Natural killer cell (primary cell): ENCODE measurements around the gene SPEN. TPM values are rescaled to one million over a fixed set of nuclear protein-coding genes. Genes with fewer than 3 reads are reported as not detected.
"Not testable (repeated sequence)": the region's sequence is repeated elsewhere in the genome, so short reads cannot be mapped to it uniquely, and the experiment has no call there.

Experiments used
- ATAC-seq, 3 donors: fragments of 150-1000 bp in 2 of 3; fragments of 200-7000 bp in 1 of 3; cut with Tn5 transposase; 1 replicate in 1 of 3; 2 replicates in 2 of 3; pipeline ENCODE4 v1.10.0; 2021; ENCODE audit warnings: mild to moderate bottlenecking in 2 of 3, moderate library complexity in 2 of 3
- DNase-seq, 2 donors: peaks; one replicate each; pipeline versions ENCODE4 v3.0.0 to v3.0.0-alpha.2; 2013 to 2021; ENCODE audit warnings: mixed read lengths in 1 of 2
- H3K27ac ChIP-seq: one replicate; pipeline ENCODE4 v1.5.1; 2013; ENCODE audit warnings: mild to moderate bottlenecking, low read length
- H3K27me3 ChIP-seq: one replicate; pipeline ENCODE4 v1.6.1; 2013; ENCODE audit warnings: low read length; ENCODE audit not compliant: control insufficient read depth, insufficient read depth
- H3K36me3 ChIP-seq: one replicate; pipeline ENCODE4 v1.6.1; 2013; ENCODE audit warnings: low read length; ENCODE audit not compliant: control insufficient read depth, insufficient read depth
- H3K4me1 ChIP-seq: one replicate; pipeline ENCODE4 v1.6.1; 2013; ENCODE audit warnings: low read length; ENCODE audit not compliant: control insufficient read depth, insufficient read depth
- H3K4me3 ChIP-seq: one replicate; pipeline ENCODE4 v1.5.1; 2013; ENCODE audit warnings: low read length
- H3K9me3 ChIP-seq: one replicate; pipeline ENCODE4 v1.6.1; 2013; ENCODE audit warnings: low read length; ENCODE audit not compliant: control insufficient read depth, insufficient read depth
- H3K27ac Mint-ChIP-seq, 2 donors: one replicate each; pipeline ENCODE4 v1.8.0; 2022; ENCODE audit warnings: mild to moderate bottlenecking in 2 of 2, mixed read lengths in 2 of 2, moderate library complexity in 1 of 2
- H3K27me3 Mint-ChIP-seq, 2 donors: one replicate each; pipeline ENCODE4 v1.8.0; 2022; ENCODE audit warnings: low read depth in 2 of 2, mixed read lengths in 2 of 2
- H3K36me3 Mint-ChIP-seq: one replicate; pipeline ENCODE4 v1.8.0; 2022; ENCODE audit warnings: mixed read lengths
- H3K4me1 Mint-ChIP-seq, 2 donors: one replicate each; pipeline ENCODE4 v1.8.0; 2022; ENCODE audit warnings: mixed read lengths in 2 of 2
- H3K4me3 Mint-ChIP-seq: one replicate; pipeline ENCODE4 v1.8.0; 2022; ENCODE audit warnings: mild to moderate bottlenecking, moderate library complexity, mixed read lengths
- H3K9me3 Mint-ChIP-seq, 2 donors: one replicate each; pipeline ENCODE4 v1.8.0; 2022; ENCODE audit warnings: mixed read lengths in 2 of 2
- CTCF ChIP-seq: fragments of 200-600 bp; IDR thresholded peaks from one replicate; pipeline ENCODE4 v1.8.0; 2022; ENCODE audit warnings: antibody characterized with exemption
- WGBS: methylation state at CpG from one replicate; pipeline ENCODE4 v1.1.7; 2013; ENCODE audit warnings: missing lambda C conversion rate; ENCODE audit not compliant: insufficient coverage; 5-methylcytosine and 5-hydroxymethylcytosine counted together
- intact Hi-C: fragments of 100-400 bp; cut with micrococcal nuclease; formaldehyde crosslinking; loops from one replicate; pipeline ENCODE4 v1.14.2; 2022
- total RNA-seq, 4 donors: library from RNA; stranded (reverse); fragments of 120-200 nt in 1 of 4; gene quantifications; one replicate each; pipeline versions ENCODE4 v1.2.3 to v1.2.4, GENCODE V29; 2013 to 2022

The SPEN gene
- total RNA-seq, 3 donors from 2014 or later (not counting 1 experiment from before 2014, with no cell fraction given) = 98.1 to 114 (median 105) TPM

DNA sequence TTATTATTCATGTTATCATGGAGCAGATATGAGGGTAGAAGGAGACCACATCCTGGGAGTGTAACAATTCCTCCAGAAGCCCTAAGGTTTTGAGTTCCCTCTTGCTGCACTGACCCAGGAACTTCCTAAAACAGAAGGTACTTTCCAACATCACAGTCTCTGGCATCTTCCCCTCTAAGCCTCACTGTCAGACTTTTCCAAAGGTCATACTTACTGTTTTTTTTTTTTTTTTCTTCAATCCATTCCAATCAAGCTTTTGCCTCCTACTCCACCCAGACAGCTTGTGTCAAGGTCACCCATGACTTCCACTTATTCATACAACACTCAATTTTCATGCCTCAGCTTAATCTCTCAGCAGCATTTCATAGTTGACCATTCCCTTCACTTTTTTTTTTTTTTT lies 21.7 kb upstream of the SPEN start:
- Mint-ChIP-seq H3K9me3 (no peaks in the 10 kb centered on the region), H3K27ac (no peak overlapping the region), H3K27me3 (no peaks in the 10 kb centered on the region), H3K4me3 (no peak overlapping the region), H3K36me3 (no peaks in the 10 kb centered on the region), H3K4me1 (peaks cover 11 to 12% of the 10 kb centered on the region in 2 donors)
- H3K27ac ChIP-seq = no peak overlapping the region
- DNase-seq = no peak
- TF ChIP-seq CTCF = no peak
- ATAC-seq = no peak
- no peak overlapping the region for H3K4me3 ChIP-seq
- H3K27me3 ChIP-seq = no peaks in the 10 kb centered on the region
- intact Hi-C loops = no loop called here
- H3K9me3 ChIP-seq = no peaks in the 10 kb centered on the region
- H3K4me1 ChIP-seq = peaks cover 13% of the 10 kb centered on the region
- H3K36me3 ChIP-seq = no peaks in the 10 kb centered on the region

- H3K27ac Mint-ChIP-seq = no peak overlapping the region
- H3K9me3 ChIP-seq = no peaks in the 10 kb centered on the region
- H3K36me3 ChIP-seq = no peaks in the 10 kb centered on the region
- no peak for ATAC-seq
- H3K4me3 Mint-ChIP-seq = no peak overlapping the region
- DNase-seq = no peak
- no peaks in the 10 kb centered on the region for H3K36me3 Mint-ChIP-seq
- peaks cover 11 to 16% of the 10 kb centered on the region in 2 donors for H3K4me1 Mint-ChIP-seq
- WGBS = 82% methylated on average over 5 of the region's 6 CpGs
- H3K9me3 Mint-ChIP-seq = no peaks in the 10 kb centered on the region
- peaks cover 15% of the 10 kb centered on the region for H3K4me1 ChIP-seq
- no peaks in the 10 kb centered on the region for H3K27me3 Mint-ChIP-seq
- H3K27me3 ChIP-seq = no peaks in the 10 kb centered on the region
- intact Hi-C loops = no loop called here
- no peak overlapping the region for H3K4me3 ChIP-seq
- no peak for TF ChIP-seq CTCF
- H3K27ac ChIP-seq = no peak overlapping the region
These were observed 20.5 kb upstream of the SPEN start for GRCh38 chr1:15826810-15827507.

DNA sequence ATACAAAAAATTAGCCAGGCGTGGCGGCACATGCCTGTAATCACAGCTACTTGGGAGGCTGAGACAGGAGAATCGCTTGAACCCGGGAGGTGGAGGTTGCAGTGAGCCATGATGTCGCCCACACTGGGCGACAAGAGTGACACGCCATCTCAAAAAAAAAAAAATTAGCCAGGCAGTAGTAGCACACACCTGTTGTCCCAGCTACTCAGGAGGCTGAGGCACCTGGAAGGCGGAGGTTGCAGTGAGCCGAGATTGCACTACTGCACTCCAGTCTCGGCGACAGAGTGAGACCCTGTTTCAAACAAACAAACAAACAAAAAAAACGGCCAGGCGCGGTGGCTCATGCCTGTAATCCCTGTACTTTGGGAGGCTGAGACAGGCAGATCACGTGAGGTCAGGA lies 19.9 kb upstream of the SPEN start:
- H3K36me3 Mint-ChIP-seq, H3K27ac Mint-ChIP-seq, H3K27me3 Mint-ChIP-seq: not testable (repeated sequence)

GRCh38 chr1:15828931-15829330 lies 18.6 kb upstream of the SPEN start:
- H3K27me3 ChIP-seq, H3K9me3 ChIP-seq, H3K9me3 Mint-ChIP-seq, H3K36me3 ChIP-seq, H3K27me3 Mint-ChIP-seq, H3K27ac Mint-ChIP-seq, DNase-seq, H3K4me3 Mint-ChIP-seq, intact Hi-C loops, H3K27ac ChIP-seq, ATAC-seq, H3K4me3 ChIP-seq, H3K36me3 Mint-ChIP-seq: not testable (repeated sequence)
- H3K4me1 ChIP-seq = peaks cover 22% of the 10 kb centered on the region
- 92% methylated on average over 12 of the region's 14 CpGs for WGBS
- H3K4me1 Mint-ChIP-seq = peaks cover 14 to 16% of the 10 kb centered on the region in 2 donors

More for the DNA sequence above, 19.9 kb upstream of the SPEN start:
- intact Hi-C loops, H3K9me3 ChIP-seq, H3K27ac ChIP-seq, H3K36me3 ChIP-seq, H3K4me3 Mint-ChIP-seq, H3K9me3 Mint-ChIP-seq, ATAC-seq, H3K4me3 ChIP-seq, H3K27me3 ChIP-seq, DNase-seq: not testable (repeated sequence)
- WGBS = 96% methylated on average over 10 of the region's 15 CpGs
- H3K4me1 ChIP-seq = peaks cover 15% of the 10 kb centered on the region
- H3K4me1 Mint-ChIP-seq = peaks cover 11 to 16% of the 10 kb centered on the region in 2 donors
